GM10248 (cell line): ENCODE results near the gene CARD9.

Experiments
- CTCF ChIA-PET: fragments of 300-600 bp; sonication (Branson Sonifier 250); formaldehyde crosslinking; extraction: SDS; loops from one replicate; lab custom pipeline; 2021; ENCODE audit warnings: antibody characterized with exemption; lab: Yijun Ruan, JAX
- POLR2A ChIA-PET: fragments of 350-650 bp; sonication (Branson Sonifier 250); formaldehyde crosslinking; extraction: SDS; loops from one replicate; lab custom pipeline; 2020; ENCODE audit warnings: antibody characterized with exemption; lab: Yijun Ruan, JAX
- DNase-seq: peaks from one replicate; pipeline ENCODE4 v3.0.0; 2012; ENCODE audit errors: extremely low spot score
- TF ChIP-seq, protein P1 (sequence below): IDR thresholded peaks from 2 replicates; pipeline ENCODE4 v1.5.1; 2012; ENCODE audit warnings: mild to moderate bottlenecking, low read depth; ENCODE audit errors: extremely low read depth, missing control alignments, control extremely low read depth

The CARD9 gene

DNA sequence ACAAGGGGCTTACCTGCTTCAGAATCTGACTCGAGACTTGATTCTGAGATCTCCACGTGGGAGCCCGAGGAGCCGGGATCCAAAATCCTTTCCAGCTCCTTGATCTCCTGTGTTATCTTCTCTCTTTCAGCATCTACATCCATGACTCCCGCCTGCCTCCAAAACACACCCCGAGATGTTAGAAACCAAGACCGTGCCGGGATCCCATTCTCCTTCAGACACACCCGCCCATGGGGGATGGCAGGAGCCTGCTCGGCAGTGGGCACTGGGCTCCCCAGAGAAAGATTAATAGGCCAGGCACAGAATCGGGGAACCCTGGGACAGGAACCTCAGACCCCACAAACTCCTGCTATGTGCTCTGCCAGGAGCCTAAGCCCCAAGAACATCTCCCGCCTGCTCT lies 24.8 kb upstream of the CARD9 start:
- DNase-seq = no peak
- POLR2A ChIA-PET = no interaction called here
- CTCF ChIA-PET = interaction anchor here (1.6 kb wide), 1 partner anchor 35 kb away, joined by 5 read pairs; the partner anchor contains the start of gene DNLZ
- TF ChIP-seq, protein P1, sequence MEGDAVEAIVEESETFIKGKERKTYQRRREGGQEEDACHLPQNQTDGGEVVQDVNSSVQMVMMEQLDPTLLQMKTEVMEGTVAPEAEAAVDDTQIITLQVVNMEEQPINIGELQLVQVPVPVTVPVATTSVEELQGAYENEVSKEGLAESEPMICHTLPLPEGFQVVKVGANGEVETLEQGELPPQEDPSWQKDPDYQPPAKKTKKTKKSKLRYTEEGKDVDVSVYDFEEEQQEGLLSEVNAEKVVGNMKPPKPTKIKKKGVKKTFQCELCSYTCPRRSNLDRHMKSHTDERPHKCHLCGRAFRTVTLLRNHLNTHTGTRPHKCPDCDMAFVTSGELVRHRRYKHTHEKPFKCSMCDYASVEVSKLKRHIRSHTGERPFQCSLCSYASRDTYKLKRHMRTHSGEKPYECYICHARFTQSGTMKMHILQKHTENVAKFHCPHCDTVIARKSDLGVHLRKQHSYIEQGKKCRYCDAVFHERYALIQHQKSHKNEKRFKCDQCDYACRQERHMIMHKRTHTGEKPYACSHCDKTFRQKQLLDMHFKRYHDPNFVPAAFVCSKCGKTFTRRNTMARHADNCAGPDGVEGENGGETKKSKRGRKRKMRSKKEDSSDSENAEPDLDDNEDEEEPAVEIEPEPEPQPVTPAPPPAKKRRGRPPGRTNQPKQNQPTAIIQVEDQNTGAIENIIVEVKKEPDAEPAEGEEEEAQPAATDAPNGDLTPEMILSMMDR = no peak

DNA sequence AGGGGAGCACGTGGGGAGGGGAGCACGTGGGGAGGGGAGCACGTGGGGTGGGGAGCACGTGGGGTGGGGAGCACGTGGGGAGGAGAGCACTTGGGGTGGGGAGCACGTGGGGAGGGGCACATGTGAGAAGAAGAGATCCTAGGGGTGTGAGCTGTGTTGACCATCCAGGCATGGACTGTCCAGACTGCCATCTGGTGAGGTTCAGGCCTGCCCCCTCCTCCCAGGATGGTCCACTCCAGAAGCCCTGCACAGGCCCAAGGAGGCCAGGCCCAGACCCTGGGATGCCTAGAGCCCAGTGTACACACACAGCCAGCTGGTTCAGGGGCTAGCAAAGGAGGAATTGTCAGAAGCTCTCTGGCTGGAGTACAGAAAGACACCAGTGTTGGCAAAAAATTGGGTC lies 24.2 kb upstream of the CARD9 start:
- ChIA-PET CTCF (interaction anchor here (1.1 to 1.7 kb wide), 3 partner anchors 11 to 34 kb away, joined by 3 to 5 read pairs (median 4); partner anchors contain the start of gene DNLZ), POLR2A (no interaction called here)
- no peak for DNase-seq
- TF ChIP-seq, protein P1 = no peak

DNA sequence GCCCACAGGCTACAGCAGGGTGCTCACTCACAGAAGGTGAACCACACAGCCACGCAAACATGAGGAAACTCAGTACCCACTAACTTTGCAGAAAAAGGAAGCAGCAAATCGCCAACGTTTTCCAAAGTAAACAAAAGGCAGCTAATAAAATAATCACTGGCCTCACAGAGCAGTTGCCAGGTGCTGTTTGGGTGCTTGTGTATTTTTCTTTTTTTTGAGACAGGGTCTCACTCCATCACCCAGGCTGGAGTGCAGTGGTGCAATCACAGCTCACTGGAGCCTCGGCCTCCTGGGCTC lies 22.7 kb upstream of the CARD9 start:
- ChIA-PET POLR2A (no interaction called here), CTCF (interaction anchor here (0.7 to 2.2 kb wide), 4 partner anchors 13 to 33 kb away, joined by 3 to 7 read pairs (median 4); partner anchors contain the start of gene DNLZ)
- TF ChIP-seq, protein P1 = no peak
- no peak for DNase-seq

DNA sequence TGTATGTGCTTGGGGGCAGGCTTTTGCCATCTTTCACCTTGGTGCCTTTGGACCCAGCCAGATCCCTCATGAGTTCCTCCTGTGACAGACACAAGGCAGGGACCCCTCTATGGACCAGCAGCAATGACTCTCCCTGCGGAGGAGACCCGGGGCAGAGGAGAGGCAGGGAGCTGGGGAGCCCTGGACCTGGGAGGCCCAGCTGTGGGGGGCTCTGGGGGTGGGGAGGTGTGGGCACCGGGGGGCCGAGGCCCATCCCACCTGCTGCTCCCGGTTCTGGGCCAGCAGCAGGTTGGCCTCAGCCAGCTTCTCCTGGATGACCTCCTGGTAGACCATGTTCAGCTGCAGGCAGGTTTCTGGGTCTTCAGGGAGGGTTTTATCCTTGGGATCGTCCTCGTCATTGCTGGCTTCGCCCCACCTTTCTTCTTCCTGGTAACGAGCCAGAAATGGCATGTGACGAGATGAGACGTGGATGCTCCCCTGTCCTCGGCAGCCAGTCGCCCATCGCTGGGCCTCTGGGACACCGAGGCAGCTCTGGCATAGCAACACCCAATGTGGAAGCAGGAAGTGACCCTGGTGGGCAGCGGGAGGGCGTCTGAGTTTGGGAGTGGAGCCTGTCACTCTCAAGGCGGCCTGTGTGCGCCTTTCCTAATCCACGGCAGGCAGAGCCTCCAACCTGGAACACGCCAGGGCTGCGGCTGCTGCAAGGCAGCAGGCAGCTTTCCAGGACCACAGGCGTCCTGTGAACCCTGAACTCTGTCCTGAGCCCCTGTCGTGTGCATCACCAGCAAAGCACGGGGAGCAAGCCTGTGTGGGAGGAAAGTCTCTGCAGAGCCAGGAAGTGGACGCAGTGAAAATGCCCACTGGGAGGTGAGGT lies 22.1 kb upstream of the CARD9 start:
- POLR2A ChIA-PET = no interaction called here
- TF ChIP-seq, protein P1 = no peak
- CTCF ChIA-PET = interaction anchor here (0.7 to 2.2 kb wide), 4 partner anchors 18 to 56 kb away, joined by 3 to 7 read pairs (median 4); partner anchors contain the start of gene DNLZ
- no peak for DNase-seq

DNA sequence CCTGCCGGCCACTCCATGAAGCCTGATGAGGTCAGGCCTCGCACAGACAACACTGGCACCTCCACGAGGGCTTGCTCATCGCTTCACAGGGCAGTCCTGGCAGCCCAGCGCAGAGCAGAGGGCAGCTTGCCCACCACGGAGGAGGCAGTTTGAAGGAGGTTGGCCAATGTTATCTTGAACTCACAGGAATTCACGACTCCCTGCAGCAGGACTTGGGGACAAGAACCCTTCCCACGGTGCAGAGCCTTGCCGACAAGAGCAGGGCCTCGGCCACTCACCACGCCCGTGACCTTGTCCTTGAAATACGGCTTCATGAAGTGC lies 21.5 kb upstream of the CARD9 start:
- no peak for DNase-seq
- TF ChIP-seq, protein P1 = no peak
- CTCF ChIA-PET = interaction anchor here (1.1 to 2.2 kb wide), 2 partner anchors 31 to 55 kb away, joined by 3 to 7 read pairs; partner anchors contain the start of gene DNLZ
- POLR2A ChIA-PET = no interaction called here

DNA sequence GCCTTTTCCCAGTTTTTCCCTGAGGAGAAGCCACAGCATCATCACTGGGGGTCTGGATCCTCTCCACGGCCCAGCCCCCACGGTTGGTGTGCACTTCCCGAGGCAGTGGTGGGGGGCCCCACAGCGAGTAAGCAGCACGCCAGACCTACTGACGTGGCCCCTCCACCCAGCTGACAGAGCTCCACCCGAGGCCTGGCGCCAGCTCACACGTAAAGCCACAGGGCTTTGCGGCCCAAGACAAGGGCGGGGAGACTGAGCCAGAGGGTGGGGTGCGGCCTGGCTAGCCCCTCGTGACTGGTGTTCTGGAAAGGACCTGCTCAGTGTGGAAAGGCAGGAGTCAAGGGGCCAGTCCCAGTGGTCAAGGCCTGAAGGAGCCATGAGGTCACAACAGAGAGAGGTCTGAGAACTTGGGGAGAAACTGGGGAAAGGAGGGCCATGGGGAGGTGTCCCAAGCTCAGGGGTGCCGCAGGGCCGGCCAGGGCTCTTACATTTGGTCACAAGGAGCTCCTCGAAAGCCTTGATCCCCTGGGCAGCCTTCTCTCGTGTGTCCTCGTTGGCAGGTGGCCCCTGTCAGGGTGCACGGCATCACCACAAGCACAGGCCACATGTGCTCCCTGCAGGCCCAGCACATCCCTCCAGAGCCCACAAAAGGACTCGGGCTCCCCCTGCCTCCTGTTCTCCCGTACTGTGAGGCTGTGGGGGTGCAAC lies 21.0 kb upstream of the CARD9 start:
- no peak for DNase-seq
- POLR2A ChIA-PET = no interaction called here
- CTCF ChIA-PET = interaction anchor here (2.2 kb wide), 1 partner anchor 31 kb away, joined by 7 read pairs; the partner anchor contains the start of gene DNLZ
- TF ChIP-seq, protein P1 = no peak
